Ecto neural progenitor cell (in vitro differentiated cells): ENCODE results near the gene PRR18.

Source experiments
- DNase-seq: peaks from one replicate; pipeline ENCODE4 v3.0.0-alpha.2; 2018; ENCODE audit warnings: low spot score

PRR18 gene

GRCh38 chr6:166333172-166333995 is 25.2 kb upstream of the PRR18 start:
- DNase-seq, result no peak

- no peak for DNase-seq
Observed at GRCh38 chr6:166331503-166332415, 23.6 kb upstream of the PRR18 start.

- peak; percentile 91 for DNase-seq
Observed at GRCh38 chr6:166330612-166331011, 22.4 kb upstream of the PRR18 start.

- DNase-seq, result no peak
Observed at GRCh38 chr6:166325383-166326042, 17.3 kb upstream of the PRR18 start.

GRCh38 chr6:166323395-166323794 is 15.2 kb upstream of the PRR18 start:
- no peak for DNase-seq

- no peak for DNase-seq
Observed at GRCh38 chr6:166318649-166319600, 10.7 kb upstream of the PRR18 start.

GRCh38 chr6:166318227-166318626 is 10.0 kb upstream of the PRR18 start:
- DNase-seq, result no peak

- DNase-seq, result no peak
Observed at GRCh38 chr6:166317261-166318212, 9.3 kb upstream of the PRR18 start.

- no peak for DNase-seq
Observed at GRCh38 chr6:166315436-166315835, 7.2 kb upstream of the PRR18 start.

GRCh38 chr6:166314454-166314853 is 6.3 kb upstream of the PRR18 start:
- no peak for DNase-seq

- peak; percentile 60 for DNase-seq
Observed at GRCh38 chr6:166313255-166314070, 5.3 kb upstream of the PRR18 start.

GRCh38 chr6:166312832-166313231 is 4.6 kb upstream of the PRR18 start:
- DNase-seq, result no peak

- no peak for DNase-seq
Observed at GRCh38 chr6:166310634-166311033, 2.4 kb upstream of the PRR18 start.

- no peak for DNase-seq
Observed at GRCh38 chr6:166309977-166310376, 1.8 kb upstream of the PRR18 start.

GRCh38 chr6:166308769-166309589 is 787 bp upstream of the PRR18 start:
- DNase-seq, result no peak

GRCh38 chr6:166307082-166308032 is 835 bp downstream of the PRR18 start:
- peak; percentile 80 for DNase-seq

- no peak for DNase-seq
Observed at GRCh38 chr6:166306378-166307081, 1.7 kb downstream of the PRR18 start.
